Inflammatory macrophage (primary cell): Measurements from ENCODE around the gene RAX.
A peak's percentile ranks its signal among the peaks of the same experiment; 100 is the strongest.
"Not testable (repeated sequence)": the region's sequence is repeated elsewhere in the genome, so short reads cannot be mapped to it uniquely, and the experiment has no call there.

Experiments
- DNase-seq, 2 donors: peaks; one replicate each; pipeline ENCODE4 v3.0.0-alpha.2; 2020 to 2022

Gene RAX

GRCh38 chr18:59272221-59272888 lies 899 bp downstream of the RAX start:
- peak in 1 of 2 donors; percentile 8 for DNase-seq

- DNase-seq: no peak
These were observed 1.5 kb downstream of the RAX start for GRCh38 chr18:59271606-59272220.

GRCh38 chr18:59270689-59271257 lies 2.5 kb downstream of the RAX start:
- no peak for DNase-seq

- DNase-seq: no peak
These were observed 3.6 kb downstream of the RAX start for GRCh38 chr18:59269563-59270119.

GRCh38 chr18:59268721-59269562 lies 4.3 kb downstream of the RAX start:
- no peak for DNase-seq

GRCh38 chr18:59268127-59268720 lies 5.0 kb downstream of the RAX start:
- DNase-seq: no peak

GRCh38 chr18:59267503-59268126 lies 5.6 kb downstream of the RAX start:
- DNase-seq: no peak

- DNase-seq: no peak
These were observed 6.3 kb downstream of the RAX start for GRCh38 chr18:59266886-59267502.

GRCh38 chr18:59266459-59266858 lies 6.8 kb downstream of the RAX start:
- DNase-seq: no peak

GRCh38 chr18:59265974-59266369 lies 7.3 kb downstream of the RAX start:
- no peak for DNase-seq

- DNase-seq: no peak
These were observed 7.8 kb downstream of the RAX start for GRCh38 chr18:59265246-59265973.

GRCh38 chr18:59264651-59265245 lies 8.5 kb downstream of the RAX start:
- DNase-seq: no peak

- no peak for DNase-seq
These were observed 9.1 kb downstream of the RAX start for GRCh38 chr18:59264121-59264571.

GRCh38 chr18:59263661-59264060 lies 9.6 kb downstream of the RAX start:
- DNase-seq: no peak

GRCh38 chr18:59262243-59262642 lies 11.0 kb downstream of the RAX start:
- not testable (repeated sequence) for DNase-seq

- DNase-seq: not testable (repeated sequence)
These were observed 11.4 kb downstream of the RAX start for GRCh38 chr18:59261842-59262241.

GRCh38 chr18:59255491-59255890 lies 17.8 kb downstream of the RAX start:
- not testable (repeated sequence) for DNase-seq

GRCh38 chr18:59249199-59249774 lies 24.0 kb downstream of the RAX start:
- peak; percentile 33 to 60 for DNase-seq

- DNase-seq: no peak
These were observed 26.5 kb downstream of the RAX start for GRCh38 chr18:59246796-59247195.

GRCh38 chr18:59242906-59243305 lies 30.3 kb downstream of the RAX start:
- no peak for DNase-seq
